NCI-H2196 (cell line): ENCODE results near the gene CSRP3.

Experiments used
- DNase-seq: peaks from one replicate; lab custom pipeline; 2025; ENCODE audit not compliant: unreplicated experiment; lab: John Stamatoyannopoulos, UW

Gene CSRP3

GRCh38 chr11:19134004-19134403, 67.8 kb downstream of the CSRP3 start:
- no peak for DNase-seq
